Inflammatory macrophage treated with lipopolysaccharide for 4 hours (primary cell): ENCODE measurements around the gene NPPA.
"Not testable (repeated sequence)": the region's sequence is repeated elsewhere in the genome, so short reads cannot be mapped to it uniquely, and the experiment has no call there.

ENCODE experiments used
- DNase-seq: peaks from one replicate; pipeline ENCODE4 v3.0.0-alpha.2; 2020

The NPPA gene

GRCh38 chr1:11847667-11848372 is at the start of gene NPPA:
Gene NPPA (minus strand): TSS chr1:11847783. CDS start chr1:11847684, 99 bp downstream.
- no peak for DNase-seq

GRCh38 chr1:11894501-11894900 is 46.9 kb upstream of the NPPA start:
- not testable (repeated sequence) for DNase-seq

- DNase-seq: peak; percentile 46
Observed at GRCh38 chr1:11893907-11894251, 46.3 kb upstream of the NPPA start.

- no peak for DNase-seq
Observed at GRCh38 chr1:11891433-11892186, 44.0 kb upstream of the NPPA start.

- no peak for DNase-seq
Observed at GRCh38 chr1:11888877-11889208, 41.3 kb upstream of the NPPA start.

- no peak for DNase-seq
Observed at GRCh38 chr1:11888206-11888876, 40.8 kb upstream of the NPPA start.

GRCh38 chr1:11887666-11888007 is 40.1 kb upstream of the NPPA start:
- DNase-seq: no peak

GRCh38 chr1:11886986-11887665 is 39.5 kb upstream of the NPPA start:
- no peak for DNase-seq

- no peak for DNase-seq
Observed at GRCh38 chr1:11885916-11886315, 38.3 kb upstream of the NPPA start.

- peak; percentile 12 for DNase-seq
Observed at GRCh38 chr1:11882814-11883538, 35.4 kb upstream of the NPPA start.

- no peak for DNase-seq
Observed at GRCh38 chr1:11881749-11882441, 34.3 kb upstream of the NPPA start.

GRCh38 chr1:11880911-11881748 is 33.5 kb upstream of the NPPA start:
- no peak for DNase-seq

- no peak for DNase-seq
Observed at GRCh38 chr1:11880181-11880575, 32.6 kb upstream of the NPPA start.

- DNase-seq: no peak
Observed at GRCh38 chr1:11879311-11880180, 32.0 kb upstream of the NPPA start.

GRCh38 chr1:11878891-11879190 is 31.3 kb upstream of the NPPA start:
- DNase-seq: no peak

- DNase-seq: no peak
Observed at GRCh38 chr1:11878081-11878890, 30.7 kb upstream of the NPPA start.

- no peak for DNase-seq
Observed at GRCh38 chr1:11877074-11877473, 29.5 kb upstream of the NPPA start.

GRCh38 chr1:11875094-11875493 is 27.5 kb upstream of the NPPA start:
- no peak for DNase-seq

- no peak for DNase-seq
Observed at GRCh38 chr1:11874624-11875023, 27.0 kb upstream of the NPPA start.

- no peak for DNase-seq
Observed at GRCh38 chr1:11874258-11874562, 26.6 kb upstream of the NPPA start.
